ENCODE measurements around the gene PPP1R12B.
A peak's percentile ranks its signal among the peaks of the same experiment; 100 is the strongest.
"Not testable (repeated sequence)": the region's sequence is repeated elsewhere in the genome, so short reads cannot be mapped to it uniquely, and the experiment has no call there.

Gene PPP1R12B

DNA sequence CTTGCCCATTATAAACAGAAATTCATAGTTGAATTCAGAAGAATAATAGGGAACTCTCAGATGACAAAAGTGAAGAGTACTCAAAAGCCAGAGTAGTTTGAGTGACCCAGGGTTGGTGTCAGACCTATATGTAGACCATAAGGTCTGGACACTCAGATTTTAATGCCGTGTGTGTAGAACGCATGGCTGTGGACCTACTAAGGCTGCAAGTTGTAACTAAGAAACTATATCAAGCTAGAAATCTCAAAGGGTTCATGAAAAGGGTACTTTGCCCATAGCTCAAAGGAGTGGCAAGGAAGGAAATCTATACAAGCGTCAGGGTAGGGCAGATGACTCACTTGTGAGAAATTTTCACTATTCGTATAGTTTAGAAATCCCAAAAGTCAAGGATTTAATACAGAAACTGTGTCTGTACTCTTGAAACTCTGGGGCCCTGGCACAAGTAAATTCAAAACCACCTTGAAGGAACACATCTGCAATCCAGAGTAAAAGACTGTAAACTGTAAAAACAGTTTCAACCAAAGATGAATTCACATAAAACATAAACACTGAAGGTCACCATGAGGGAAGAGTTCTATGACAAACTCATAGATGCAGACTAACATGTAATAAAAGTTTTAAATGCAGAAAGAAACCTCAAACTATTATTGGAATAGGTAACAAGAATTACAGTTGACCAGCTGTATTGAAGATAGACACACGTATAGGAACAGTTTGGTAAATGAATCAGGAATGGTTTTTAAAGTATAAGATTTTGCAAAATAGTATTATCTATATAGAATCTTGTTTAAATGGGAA is 108.1 kb downstream of the PPP1R12B start:
- DNase-seq, result not testable (repeated sequence)

DNA sequence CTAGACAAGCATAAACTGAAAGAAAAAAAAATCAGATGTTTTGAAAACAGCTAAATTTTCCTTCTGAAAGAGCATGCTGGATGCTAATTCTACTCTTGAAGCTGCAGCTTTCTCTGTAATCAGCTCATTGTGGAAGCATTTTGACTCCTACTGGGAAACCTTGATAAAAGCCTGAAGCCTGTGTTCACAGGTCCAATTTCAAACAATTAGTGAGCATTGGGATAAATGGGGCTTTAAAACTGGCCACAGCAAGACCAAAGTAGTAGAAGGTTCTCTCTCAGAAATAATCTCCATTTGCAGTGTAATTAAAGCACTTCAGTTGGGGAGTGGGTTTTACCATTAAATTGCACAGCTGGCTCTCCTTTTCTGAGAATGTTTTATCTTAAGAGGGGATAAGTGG is 110.2 kb downstream of the PPP1R12B start:
- DNase-seq, result not testable (repeated sequence)

DNA sequence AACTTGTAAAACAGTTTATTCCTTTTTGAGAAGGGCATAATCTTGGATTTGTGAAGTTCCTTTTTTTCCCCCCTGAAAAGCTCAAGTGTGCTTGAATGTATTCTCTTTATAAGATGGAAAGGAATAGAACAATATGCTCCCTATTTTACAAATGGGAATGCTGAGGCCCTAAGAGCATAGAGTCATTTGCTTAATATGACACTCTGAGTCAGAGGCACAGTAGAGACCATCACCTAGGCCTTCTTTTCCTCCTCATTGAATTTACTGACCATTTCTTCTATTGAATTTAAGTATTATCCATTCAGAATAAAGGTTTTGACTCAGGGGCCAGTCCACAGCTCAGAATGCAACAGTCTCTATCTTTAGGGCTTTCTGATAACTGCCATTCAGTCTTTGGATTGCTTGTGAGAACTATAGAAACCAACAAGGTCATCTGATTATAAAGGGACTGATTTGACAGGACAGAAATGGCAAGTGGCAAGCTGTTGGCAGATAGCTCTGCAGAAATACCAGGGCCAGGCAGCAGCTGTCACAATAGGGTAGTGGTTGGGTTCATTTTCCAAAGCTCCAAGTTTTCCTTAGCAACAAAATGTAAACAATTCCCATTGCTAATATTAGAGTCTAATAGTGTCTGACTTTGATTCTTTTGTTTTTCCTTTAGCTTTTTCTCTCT is 111.1 kb downstream of the PPP1R12B start:
- peak in 1 of 14 donors; percentile 48 for DNase-seq

DNA sequence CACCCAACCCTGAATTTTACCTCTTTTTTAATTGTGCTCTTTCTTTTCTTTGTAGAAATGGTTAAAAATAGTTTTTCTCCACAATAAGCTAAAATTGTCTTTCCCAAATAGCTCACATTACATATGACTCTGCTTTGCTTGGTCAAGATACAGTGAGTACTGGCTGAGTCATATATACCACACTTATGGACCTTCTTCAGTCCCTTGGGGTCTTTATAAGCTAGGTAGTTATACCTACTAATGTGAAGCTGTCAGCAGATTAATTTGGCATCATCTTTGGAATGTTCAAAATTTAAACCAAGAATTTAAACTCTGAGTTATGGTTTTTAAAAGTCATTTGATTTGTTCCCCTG is 111.6 kb downstream of the PPP1R12B start:
- DNase-seq, result not testable (repeated sequence)

DNA sequence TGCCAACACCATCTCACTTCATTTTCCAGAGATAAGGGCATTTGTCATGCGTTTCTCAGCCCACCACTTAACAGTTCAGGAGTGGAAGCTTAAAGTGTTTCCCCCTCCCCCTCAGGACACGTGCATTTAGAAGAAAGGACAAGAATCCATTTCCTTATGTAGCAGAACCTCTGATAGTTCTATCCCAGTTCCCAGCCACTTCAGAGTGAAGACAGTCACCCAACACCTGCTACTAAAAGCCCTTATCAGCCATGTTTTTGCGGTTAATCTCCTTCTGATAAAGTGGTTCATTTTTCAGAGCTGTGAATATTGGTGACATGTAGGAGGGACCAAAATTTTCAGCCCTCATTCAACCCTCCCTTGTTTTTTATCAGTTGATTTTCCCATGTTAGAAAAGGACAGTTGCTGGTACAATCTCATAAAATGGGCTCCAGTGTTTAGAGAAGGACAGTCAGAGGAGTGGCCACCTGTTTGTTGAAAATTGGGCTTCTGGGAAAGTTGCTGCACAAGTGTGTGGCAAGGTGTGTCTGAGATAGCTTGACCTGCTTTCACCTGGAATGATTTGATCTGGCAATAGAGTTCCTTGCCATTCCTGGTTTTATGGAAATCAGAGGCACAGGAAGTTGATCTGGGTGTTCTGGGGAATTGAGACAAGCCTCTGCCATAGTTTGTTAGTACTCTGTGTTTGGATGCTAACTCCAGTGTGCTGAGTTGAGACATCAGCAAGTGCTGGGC is 114.0 kb downstream of the PPP1R12B start:
- DNase-seq, result no peak

DNA sequence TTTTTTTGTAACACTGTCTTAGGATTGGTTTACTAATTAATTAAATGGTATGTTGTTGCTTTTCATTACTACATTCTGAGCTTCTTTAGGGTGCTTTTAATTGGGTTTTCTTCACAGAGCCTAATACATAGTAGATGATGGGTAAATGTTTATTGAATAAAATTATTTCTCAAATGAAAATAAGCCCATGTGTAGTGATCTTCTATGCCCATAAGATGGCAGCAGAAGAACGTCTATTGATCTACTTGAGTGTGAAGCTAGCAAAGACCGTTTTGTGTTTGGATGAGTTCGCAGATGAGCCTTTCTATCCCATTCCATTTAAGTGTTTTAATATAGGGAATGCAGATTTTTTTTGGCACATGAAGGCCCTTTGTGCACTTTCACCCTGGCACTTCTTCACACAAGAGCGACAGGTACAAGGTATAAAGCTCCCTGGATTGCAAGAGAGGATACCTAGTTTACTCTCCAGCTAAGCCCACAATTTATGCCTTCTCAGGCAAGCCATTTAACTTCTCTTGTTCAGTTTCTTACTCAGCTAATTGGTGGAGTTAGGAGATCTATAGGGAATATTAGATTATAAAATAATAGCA is 115.7 kb downstream of the PPP1R12B start:
- peak in 1 of 14 donors; percentile 35 for DNase-seq

- not testable (repeated sequence) for DNase-seq
These were observed 117.3 kb downstream of the PPP1R12B start for GRCh38 chr1:202465644-202466270.

GRCh38 chr1:202466339-202466738 is 117.8 kb downstream of the PPP1R12B start:
- not testable (repeated sequence) for DNase-seq

DNA sequence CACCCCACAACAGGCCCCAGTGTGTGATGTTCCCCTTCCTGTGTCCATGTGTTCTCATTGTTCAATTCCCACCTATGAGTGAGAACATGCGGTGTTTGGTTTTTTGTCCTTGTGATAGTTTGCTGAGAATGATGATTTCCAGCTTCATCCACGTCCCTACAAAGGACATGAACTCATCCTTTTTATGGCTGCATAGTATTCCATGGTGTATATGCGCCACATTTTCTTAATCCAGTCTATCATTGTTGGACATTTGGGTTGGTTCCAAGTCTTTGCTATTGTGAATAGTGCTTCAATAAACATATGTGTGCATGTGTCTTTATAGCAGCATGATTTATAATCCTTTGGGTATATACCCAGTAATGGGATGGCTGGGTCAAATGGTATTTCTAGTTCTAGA is 118.9 kb downstream of the PPP1R12B start:
- not testable (repeated sequence) for DNase-seq

DNA sequence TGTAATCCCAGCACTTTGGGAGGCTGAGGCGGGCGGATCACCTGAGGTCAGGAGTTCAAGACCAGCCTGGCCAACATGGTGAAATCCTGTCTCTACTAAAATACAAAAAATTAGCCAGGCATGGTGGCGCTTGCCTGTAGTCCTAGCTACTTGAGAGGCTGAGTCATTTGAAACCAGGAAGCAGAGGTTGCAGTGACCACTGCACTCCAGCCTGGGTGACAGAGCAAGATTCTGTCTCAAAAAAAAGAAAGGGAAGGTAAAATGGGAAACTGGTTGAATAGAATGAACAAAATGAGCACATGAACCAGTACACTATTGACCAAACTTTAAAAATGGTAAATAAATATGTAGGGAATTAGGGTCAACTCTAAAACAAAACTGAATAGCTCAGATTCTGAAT is 120.2 kb downstream of the PPP1R12B start:
- not testable (repeated sequence) for DNase-seq

GRCh38 chr1:202469123-202469522 is 120.6 kb downstream of the PPP1R12B start:
- DNase-seq, result not testable (repeated sequence)

DNA sequence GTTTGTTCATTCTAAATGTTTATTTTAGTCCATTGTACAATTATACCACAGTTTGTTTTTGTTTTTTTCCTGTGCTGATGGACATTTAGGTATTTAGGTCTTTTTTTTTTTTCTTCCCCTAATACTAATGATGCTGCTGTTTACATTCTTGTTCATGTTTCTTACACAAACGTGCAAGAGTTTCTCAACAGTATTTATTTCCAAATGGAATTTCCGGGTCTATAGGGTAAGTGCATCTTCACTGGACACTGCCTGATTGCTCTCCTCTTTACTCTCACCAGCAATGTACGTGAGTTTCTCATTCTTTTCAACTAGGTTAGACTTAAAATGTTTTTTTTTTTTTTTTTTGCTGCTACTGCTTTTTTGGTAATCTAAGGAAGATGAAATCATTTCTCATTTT is 122.7 kb downstream of the PPP1R12B start:
- DNase-seq, result no peak

- DNase-seq, result not testable (repeated sequence)
These were observed 124.0 kb downstream of the PPP1R12B start for GRCh38 chr1:202472347-202473124.

GRCh38 chr1:202473266-202474045 is 125.0 kb downstream of the PPP1R12B start:
- DNase-seq, result not testable (repeated sequence)

DNA sequence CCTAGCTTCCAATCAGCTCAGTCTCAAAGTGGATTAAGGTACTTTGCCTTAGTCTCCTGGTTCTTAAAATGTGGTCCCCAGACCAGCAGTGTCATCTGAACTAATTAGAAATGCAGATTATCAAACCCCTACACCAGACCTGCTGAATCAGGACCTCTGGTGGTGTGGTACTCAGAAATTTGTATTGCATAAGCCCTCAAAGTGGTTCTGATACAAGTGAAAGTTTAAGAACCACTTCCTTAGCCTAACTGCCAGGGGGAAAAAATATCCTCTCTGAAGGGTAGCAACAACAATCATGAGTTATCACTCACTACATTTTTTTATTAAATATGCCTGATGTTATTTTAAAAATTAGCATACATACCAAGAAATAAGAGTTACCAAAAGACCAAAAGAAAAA is 131.2 kb downstream of the PPP1R12B start:
- DNase-seq, result not testable (repeated sequence)

- DNase-seq, result not testable (repeated sequence)
These were observed 132.1 kb downstream of the PPP1R12B start for GRCh38 chr1:202480640-202481039.

- not testable (repeated sequence) for DNase-seq
These were observed 134.9 kb downstream of the PPP1R12B start for GRCh38 chr1:202483362-202483761.

DNA sequence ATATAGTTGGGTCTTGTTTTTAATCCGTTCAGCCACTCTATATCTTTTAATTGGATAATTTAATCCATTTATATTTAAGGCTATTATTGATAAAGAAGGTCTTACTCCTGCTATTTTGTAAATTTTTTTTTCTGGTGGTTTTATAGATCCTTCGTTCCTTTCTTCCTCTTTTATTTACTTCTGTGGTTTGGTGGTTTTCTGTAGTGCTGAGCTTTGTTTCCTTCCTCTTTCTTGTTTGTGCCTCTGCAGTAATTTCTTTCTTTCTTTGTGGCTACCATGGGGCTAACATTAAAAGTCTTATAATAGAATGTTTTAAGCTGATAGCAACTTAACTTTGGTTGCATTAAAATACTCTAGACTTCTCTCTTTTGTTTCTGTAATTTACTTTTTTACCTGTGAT is 135.5 kb downstream of the PPP1R12B start:
- not testable (repeated sequence) for DNase-seq

- DNase-seq, result not testable (repeated sequence)
These were observed 136.3 kb downstream of the PPP1R12B start for GRCh38 chr1:202484820-202485219.

DNA sequence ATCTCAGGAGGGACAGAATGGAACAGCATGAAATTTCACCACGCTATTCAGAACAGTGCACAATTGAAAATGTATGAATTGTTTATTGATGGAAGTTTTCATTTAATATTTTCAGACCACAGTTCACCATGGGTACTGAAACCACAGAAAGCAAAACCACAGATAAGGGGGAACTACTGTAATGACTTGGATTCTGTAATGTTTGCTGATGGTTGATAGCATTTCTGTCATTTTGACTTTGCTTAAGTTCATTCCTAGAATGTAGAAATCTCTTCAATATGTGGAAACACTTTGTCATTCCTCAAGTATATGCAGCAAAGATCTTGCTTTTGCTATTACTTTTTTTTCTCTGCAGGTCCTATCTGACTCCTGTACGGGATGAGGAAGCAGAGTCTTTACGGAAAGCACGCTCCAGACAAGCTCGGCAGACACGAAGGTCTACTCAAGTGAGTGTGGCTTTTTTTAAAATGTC is 139.7 kb downstream of the PPP1R12B start:
- DNase-seq, result not testable (repeated sequence)
